DOHH2 (cell line): ENCODE results near the gene ADCY1.

Experiments
- H3F3A ChIP-seq: fragments of 200-600 bp; sonication (generic), shearing (Covaris generic); 2 replicates; pipeline ENCODE4 v1.6.0; 2016; ENCODE audit warnings: antibody characterized with exemption, mild to moderate bottlenecking; ENCODE audit not compliant: control insufficient read depth, insufficient read depth
- H3K27ac ChIP-seq: fragments of 200-600 bp; sonication (generic); 2 replicates; pipeline ENCODE4 v1.5.1; 2014; ENCODE audit warnings: low read depth, mild to moderate bottlenecking, low read length, moderate library complexity
- H3K27me3 ChIP-seq: fragments of 200-600 bp; sonication (generic); 2 replicates; pipeline ENCODE4 v1.6.1; 2014; ENCODE audit warnings: mild to moderate bottlenecking, low read length, mixed read lengths; ENCODE audit not compliant: control insufficient read depth
- H3K36me3 ChIP-seq: fragments of 200-600 bp; sonication (generic); 2 replicates; pipeline ENCODE4 v1.6.1; 2014; ENCODE audit warnings: mild to moderate bottlenecking, low read length, moderate library complexity, mixed read lengths; ENCODE audit not compliant: control insufficient read depth
- H3K4me1 ChIP-seq: fragments of 200-600 bp; sonication (generic); 2 replicates; pipeline ENCODE4 v1.6.1; 2014; ENCODE audit warnings: mild to moderate bottlenecking, low read length, mixed read lengths; ENCODE audit not compliant: control insufficient read depth
- H3K4me2 ChIP-seq: fragments of 200-600 bp; sonication (generic); 2 replicates; pipeline ENCODE4 v1.6.0; 2014; ENCODE audit warnings: mild to moderate bottlenecking, low read length, moderate library complexity
- H3K4me3 ChIP-seq: fragments of 200-600 bp; sonication (generic); 2 replicates; pipeline ENCODE4 v1.5.1; 2014; ENCODE audit warnings: mild to moderate bottlenecking, low read length, mixed read lengths
- H3K79me2 ChIP-seq: fragments of 200-600 bp; sonication (generic); 2 replicates; pipeline ENCODE4 v1.6.1; 2014; ENCODE audit warnings: mild to moderate bottlenecking, low read length, mixed read lengths; ENCODE audit not compliant: control insufficient read depth
- H3K9me2 ChIP-seq: fragments of 200-600 bp; sonication (generic); replicated peaks from 2 replicates; pipeline ENCODE4 v1.6.1; 2014; ENCODE audit warnings: mild to moderate bottlenecking, low read length, mixed read lengths; ENCODE audit not compliant: control insufficient read depth
- H3K9me3 ChIP-seq: fragments of 200-600 bp; sonication (generic); 2 replicates; pipeline ENCODE4 v1.6.1; 2014; ENCODE audit warnings: antibody characterized with exemption, low read length, mixed read lengths; ENCODE audit not compliant: control insufficient read depth, insufficient read depth
- H4K20me1 ChIP-seq: fragments of 200-600 bp; sonication (generic); 2 replicates; pipeline ENCODE4 v1.6.0; 2014; ENCODE audit warnings: low read depth, mild to moderate bottlenecking, antibody characterized with exemption, low read length, moderate library complexity; ENCODE audit not compliant: control insufficient read depth, insufficient read depth
- CTCF ChIP-seq: fragments of 200-600 bp; sonication (generic); IDR thresholded peaks from one replicate; pipeline ENCODE4 v1.5.1; 2014; ENCODE audit warnings: antibody characterized with exemption, mild to moderate bottlenecking, low read depth, low read length; ENCODE audit not compliant: poor library complexity, severe bottlenecking
- EZH2phosphoT487 ChIP-seq: fragments of 200-600 bp; sonication (generic); IDR thresholded peaks from 2 replicates; pipeline ENCODE4 v1.6.1; 2017; ENCODE audit warnings: borderline replicate concordance, mild to moderate bottlenecking, antibody characterized with exemption, low read length, moderate library complexity, mixed read lengths

ADCY1 gene

GRCh38 chr7:45592230-45592991, 18.2 kb downstream of the ADCY1 start:
- H3K27me3 ChIP-seq = no peaks in the 10 kb centered on the region
- no peaks in the 10 kb centered on the region for H3K9me3 ChIP-seq
- TF ChIP-seq EZH2phosphoT487 (no peak), CTCF (no peak)
- no peak overlapping the region for H3K27ac ChIP-seq
- no peaks in the 10 kb centered on the region for H3K79me2 ChIP-seq
- H3K4me1 ChIP-seq = no peaks in the 10 kb centered on the region
- H3F3A ChIP-seq = no peaks in the 10 kb centered on the region
- H3K4me2 ChIP-seq = no peak overlapping the region
- no peak overlapping the region for H3K4me3 ChIP-seq
- no peaks in the 10 kb centered on the region for H3K36me3 ChIP-seq
- no peaks in the 10 kb centered on the region for H4K20me1 ChIP-seq
- no peaks in the 10 kb centered on the region for H3K9me2 ChIP-seq

- TF ChIP-seq EZH2phosphoT487 (no peak), CTCF (no peak)
- no peaks in the 10 kb centered on the region for H3K9me3 ChIP-seq
Observed at GRCh38 chr7:45593121-45593541, 19.0 kb downstream of the ADCY1 start.

GRCh38 chr7:45593877-45594276, 19.7 kb downstream of the ADCY1 start:
- Histone ChIP-seq H4K20me1 (no peaks in the 10 kb centered on the region), H3K4me2 (no peak overlapping the region), H3K36me3 (no peaks in the 10 kb centered on the region), H3K79me2 (no peaks in the 10 kb centered on the region), H3K9me2 (no peaks in the 10 kb centered on the region), H3K27me3 (no peaks in the 10 kb centered on the region), H3F3A (no peaks in the 10 kb centered on the region), H3K9me3 (no peaks in the 10 kb centered on the region), H3K4me3 (no peak overlapping the region), H3K4me1 (no peaks in the 10 kb centered on the region), H3K27ac (no peak overlapping the region)
- TF ChIP-seq CTCF (no peak), EZH2phosphoT487 (no peak)

More at GRCh38 chr7:45593121-45593541, 19.0 kb downstream of the ADCY1 start:
- no peaks in the 10 kb centered on the region for H4K20me1 ChIP-seq
- H3K27me3 ChIP-seq = no peaks in the 10 kb centered on the region
- H3K4me2 ChIP-seq = no peak overlapping the region
- no peaks in the 10 kb centered on the region for H3K4me1 ChIP-seq
- no peaks in the 10 kb centered on the region for H3K9me2 ChIP-seq
- H3K79me2 ChIP-seq = no peaks in the 10 kb centered on the region
- H3K36me3 ChIP-seq = no peaks in the 10 kb centered on the region
- H3K27ac ChIP-seq = no peak overlapping the region
- no peaks in the 10 kb centered on the region for H3F3A ChIP-seq
- no peak overlapping the region for H3K4me3 ChIP-seq
